Left lung (tissue), 10 donors: ENCODE data around the gene TSN. TPM values are rescaled to one million over a fixed set of nuclear protein-coding genes. Genes with fewer than 3 reads are reported as not detected.

Experiments used
- ATAC-seq: fragments of 200-7000 bp; cut with Tn5 transposase; one replicate; pipeline ENCODE4 v1.9.1; 2020; ENCODE audit warnings: moderate library complexity
- DNase-seq, 4 donors: peaks; one replicate each; pipeline ENCODE4 v3.0.0-alpha.2; 2013 to 2020
- H3K27ac ChIP-seq, 2 donors: fragments of 200-600 bp; sonication (generic) in 1 of 2; one replicate each; pipeline versions ENCODE4 v1.5.0 to v1.8.0; 2020 to 2021
- H3K27me3 ChIP-seq, 2 donors: fragments of 200-600 bp; sonication (generic) in 1 of 2; one replicate each; pipeline versions ENCODE4 v1.5.0 to v1.8.0; 2020 to 2021
- H3K36me3 ChIP-seq, 2 donors: fragments of 200-600 bp; sonication (generic) in 1 of 2; one replicate each; pipeline versions ENCODE4 v1.5.0 to v1.8.0; 2020 to 2021
- H3K4me1 ChIP-seq, 2 donors: fragments of 200-600 bp; one replicate each; pipeline ENCODE4 v1.8.0; 2021
- H3K4me3 ChIP-seq, 2 donors: fragments of 200-600 bp; sonication (generic) in 1 of 2; one replicate each; pipeline versions ENCODE4 v1.5.0 to v1.8.0; 2020 to 2021; ENCODE audit warnings: mild to moderate bottlenecking in 1 of 2
- H3K9me3 ChIP-seq, 2 donors: fragments of 200-600 bp; sonication (generic) in 1 of 2; one replicate each; pipeline versions ENCODE4 v1.5.0 to v1.8.0; 2020 to 2021
- intact Hi-C, 2 donors: fragments of 100-400 bp; cut with DNase I; formaldehyde crosslinking; loops; one replicate each; pipeline versions ENCODE4 v1.11.2 to v1.14.2; 2022
- polyA plus RNA-seq, 6 donors: library from polyadenylated mRNA; unstranded; fragments of 120-200 nt; gene quantifications; one replicate each; pipeline ENCODE4 v1.2.1, GENCODE V29; 2013; ENCODE audit not compliant: insufficient read length in 6 of 6
- total RNA-seq, 2 donors: library from RNA; stranded (reverse); fragmentation: NEBNext Ultra II Directional; extraction: Animal tissue kit (Norgen Biotek cat#: 25700); gene quantifications; one replicate each; pipeline ENCODE4 v1.2.1, GENCODE V29; 2021
- TF ChIP-seq, protein P1 (sequence below), 2 donors: fragments of 200-600 bp; sonication (generic) in 1 of 2; IDR thresholded peaks; one replicate each; pipeline versions ENCODE4 v1.5.0 to v1.8.0; 2021; ENCODE audit warnings: antibody characterized with exemption in 2 of 2
- donor health status: DM: no; HTN: yes; CAD: no.
- donor health status: DM: no; HTN: no; CAD: no.

TSN gene
- total and polyA plus RNA-seq, 8 donors, result 51.3 to 94.3 (median 86.4) TPM

DNA sequence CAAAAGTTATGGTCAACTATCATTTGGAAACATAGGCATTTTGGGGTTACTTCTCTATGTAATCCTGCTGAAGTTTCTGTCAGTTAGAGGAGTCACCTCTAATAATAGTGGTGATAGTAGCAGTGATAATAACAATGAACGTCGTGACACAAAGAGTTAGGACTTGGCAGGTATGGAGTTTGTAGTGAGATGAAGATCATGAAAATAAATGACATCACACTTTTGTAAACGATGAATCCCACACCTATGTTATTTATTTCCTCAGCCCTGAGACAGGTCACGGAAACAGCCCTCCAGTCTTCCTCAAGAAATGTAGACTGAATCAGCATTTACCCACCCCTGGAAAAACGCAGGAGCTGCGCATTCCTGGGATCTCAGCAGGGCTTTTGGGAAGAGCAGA is 38.8 kb downstream of the TSN start:
- TF ChIP-seq, protein P1, sequence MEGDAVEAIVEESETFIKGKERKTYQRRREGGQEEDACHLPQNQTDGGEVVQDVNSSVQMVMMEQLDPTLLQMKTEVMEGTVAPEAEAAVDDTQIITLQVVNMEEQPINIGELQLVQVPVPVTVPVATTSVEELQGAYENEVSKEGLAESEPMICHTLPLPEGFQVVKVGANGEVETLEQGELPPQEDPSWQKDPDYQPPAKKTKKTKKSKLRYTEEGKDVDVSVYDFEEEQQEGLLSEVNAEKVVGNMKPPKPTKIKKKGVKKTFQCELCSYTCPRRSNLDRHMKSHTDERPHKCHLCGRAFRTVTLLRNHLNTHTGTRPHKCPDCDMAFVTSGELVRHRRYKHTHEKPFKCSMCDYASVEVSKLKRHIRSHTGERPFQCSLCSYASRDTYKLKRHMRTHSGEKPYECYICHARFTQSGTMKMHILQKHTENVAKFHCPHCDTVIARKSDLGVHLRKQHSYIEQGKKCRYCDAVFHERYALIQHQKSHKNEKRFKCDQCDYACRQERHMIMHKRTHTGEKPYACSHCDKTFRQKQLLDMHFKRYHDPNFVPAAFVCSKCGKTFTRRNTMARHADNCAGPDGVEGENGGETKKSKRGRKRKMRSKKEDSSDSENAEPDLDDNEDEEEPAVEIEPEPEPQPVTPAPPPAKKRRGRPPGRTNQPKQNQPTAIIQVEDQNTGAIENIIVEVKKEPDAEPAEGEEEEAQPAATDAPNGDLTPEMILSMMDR (IDR thresholded peaks at IDR 0.05), result no peak

DNA sequence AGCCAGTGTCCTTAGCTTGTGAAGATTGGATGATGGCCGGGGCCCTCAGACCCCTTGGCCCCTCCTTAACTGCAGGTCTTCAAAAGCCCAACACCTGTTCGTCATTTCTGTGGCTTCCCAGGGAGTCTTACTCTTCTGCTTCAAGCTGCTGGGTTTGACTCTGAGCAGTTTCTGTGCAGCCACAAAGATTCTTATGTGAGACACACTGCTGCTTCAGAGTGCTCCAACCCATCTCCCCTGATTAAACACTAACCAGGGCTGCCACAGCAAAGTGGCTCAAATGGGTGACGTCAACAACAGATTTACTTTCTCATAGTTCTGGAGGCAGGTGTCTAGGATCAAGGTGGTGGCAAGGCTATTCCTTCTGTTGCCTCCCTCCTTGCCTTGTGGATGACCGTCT is 40.8 kb downstream of the TSN start:
- H3K4me1 ChIP-seq, result no peaks in the 10 kb centered on the region
- TF ChIP-seq, protein P1 (IDR thresholded peaks at IDR 0.05), result no peak
- ATAC-seq, result no peak
- no peak for DNase-seq
- H3K4me3 ChIP-seq, result no peak overlapping the region
- H3K9me3 ChIP-seq, result peaks cover 0 to 1% of the 10 kb centered on the region in 2 donors
- H3K27me3 ChIP-seq, result no peaks in the 10 kb centered on the region
- no peaks in the 10 kb centered on the region for H3K36me3 ChIP-seq
- H3K27ac ChIP-seq, result no peak overlapping the region
- intact Hi-C loops, result no loop called here

More for the DNA sequence above, 38.8 kb downstream of the TSN start:
- no peaks in the 10 kb centered on the region for H3K9me3 ChIP-seq
- no peak overlapping the region for H3K27ac ChIP-seq
- no peaks in the 10 kb centered on the region for H3K27me3 ChIP-seq
- intact Hi-C loops, result no loop called here
- H3K36me3 ChIP-seq, result no peaks in the 10 kb centered on the region
- no peaks in the 10 kb centered on the region for H3K4me1 ChIP-seq
- ATAC-seq, result no peak
- H3K4me3 ChIP-seq, result no peak overlapping the region
- no peak for DNase-seq

DNA sequence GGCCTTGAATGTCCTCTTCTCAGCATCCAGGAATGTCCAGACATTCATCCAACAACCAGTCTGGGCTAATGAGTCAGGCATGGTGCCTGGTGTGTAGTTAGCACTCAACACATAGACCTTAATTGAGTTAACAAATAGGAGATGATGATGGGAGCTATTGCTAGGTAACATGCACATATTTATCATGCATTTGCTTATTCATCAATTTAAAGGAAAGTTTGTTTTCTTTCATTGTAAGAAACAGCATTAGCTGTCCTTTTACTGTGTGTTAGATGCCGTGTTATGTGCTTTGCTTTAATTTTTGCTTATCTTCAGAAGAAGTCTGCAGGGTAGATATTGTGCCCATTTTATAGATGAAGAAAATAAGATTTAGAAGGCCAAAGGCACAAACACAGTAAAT is 43.2 kb downstream of the TSN start:
- H3K36me3 ChIP-seq, result no peaks in the 10 kb centered on the region
- TF ChIP-seq, protein P1 (IDR thresholded peaks at IDR 0.05), result no peak
- peaks cover 0 to 15% of the 10 kb centered on the region in 2 donors for H3K9me3 ChIP-seq
- no peak overlapping the region for H3K4me3 ChIP-seq
- no peak overlapping the region for H3K27ac ChIP-seq
- no peaks in the 10 kb centered on the region for H3K27me3 ChIP-seq
- H3K4me1 ChIP-seq, result no peaks in the 10 kb centered on the region
- intact Hi-C loops, result no loop called here
- DNase-seq (no peak), ATAC-seq (no peak)

DNA sequence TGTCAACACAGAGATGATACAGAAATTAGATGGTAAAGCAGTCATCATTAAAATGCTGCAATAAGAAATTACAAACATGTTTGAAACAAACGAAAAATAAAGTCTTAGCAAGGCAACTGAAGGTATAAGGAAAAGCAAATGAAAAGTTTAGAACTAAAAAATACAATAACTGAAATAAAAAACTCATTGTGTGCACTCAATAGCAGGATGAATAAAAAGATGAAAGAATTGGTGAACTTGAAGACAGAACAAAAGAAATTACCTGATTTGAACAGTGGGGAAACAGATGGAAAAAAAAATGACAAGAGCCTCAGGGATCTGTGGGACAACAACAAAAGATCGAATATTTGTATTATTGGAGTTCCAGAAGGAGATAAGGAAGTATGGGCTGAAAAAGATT is 46.5 kb downstream of the TSN start:
- Histone ChIP-seq H3K4me3 (no peak overlapping the region), H3K36me3 (no peaks in the 10 kb centered on the region), H3K27ac (no peak overlapping the region), H3K9me3 (peaks cover 0 to 15% of the 10 kb centered on the region in 2 donors), H3K27me3 (no peaks in the 10 kb centered on the region), H3K4me1 (no peaks in the 10 kb centered on the region)
- intact Hi-C loops, result no loop called here
- ATAC-seq, result no peak
- TF ChIP-seq, protein P1 (IDR thresholded peaks at IDR 0.05), result no peak
- no peak for DNase-seq

DNA sequence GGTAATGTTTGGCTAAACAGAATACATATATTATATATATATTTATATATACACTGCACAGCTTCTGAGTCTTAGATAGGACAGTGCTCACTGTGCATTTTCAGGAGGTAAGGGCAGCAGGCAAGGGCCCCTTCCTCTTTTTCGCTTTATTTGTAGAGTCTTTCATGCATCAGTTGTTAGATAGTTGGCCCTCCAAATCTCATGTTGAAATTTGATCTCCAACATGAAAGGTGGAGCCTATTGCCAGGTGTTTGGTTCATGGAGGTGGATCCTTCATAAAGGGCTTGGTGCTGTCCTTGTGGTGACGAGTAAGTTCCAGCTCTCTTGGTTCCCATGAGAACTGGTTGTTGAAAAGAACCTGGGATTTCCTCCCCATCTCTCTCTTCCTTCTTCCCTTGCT is 48.1 kb downstream of the TSN start:
- no peak overlapping the region for H3K4me3 ChIP-seq
- DNase-seq (no peak), ATAC-seq (no peak)
- TF ChIP-seq, protein P1 (IDR thresholded peaks at IDR 0.05), result no peak
- H3K4me1 ChIP-seq, result no peaks in the 10 kb centered on the region
- peaks cover 0 to 15% of the 10 kb centered on the region in 2 donors for H3K9me3 ChIP-seq
- H3K36me3 ChIP-seq, result no peaks in the 10 kb centered on the region
- intact Hi-C loops, result no loop called here
- no peaks in the 10 kb centered on the region for H3K27me3 ChIP-seq
- H3K27ac ChIP-seq, result no peak overlapping the region
